Stimulated activated CD4-positive, alpha-beta T cell treated with anti-CD3 and anti-CD28 coated beads, Interleukin-4, amount 100 ng/mL, for 1 hour (primary cell): Measurements from ENCODE around the gene TGFB3.
"Not testable (repeated sequence)": the region's sequence is repeated elsewhere in the genome, so short reads cannot be mapped to it uniquely, and the experiment has no call there.

ENCODE experiments used
- DNase-seq: peaks from one replicate; pipeline ENCODE4 v3.0.0-alpha.2; 2020

The TGFB3 gene

DNA sequence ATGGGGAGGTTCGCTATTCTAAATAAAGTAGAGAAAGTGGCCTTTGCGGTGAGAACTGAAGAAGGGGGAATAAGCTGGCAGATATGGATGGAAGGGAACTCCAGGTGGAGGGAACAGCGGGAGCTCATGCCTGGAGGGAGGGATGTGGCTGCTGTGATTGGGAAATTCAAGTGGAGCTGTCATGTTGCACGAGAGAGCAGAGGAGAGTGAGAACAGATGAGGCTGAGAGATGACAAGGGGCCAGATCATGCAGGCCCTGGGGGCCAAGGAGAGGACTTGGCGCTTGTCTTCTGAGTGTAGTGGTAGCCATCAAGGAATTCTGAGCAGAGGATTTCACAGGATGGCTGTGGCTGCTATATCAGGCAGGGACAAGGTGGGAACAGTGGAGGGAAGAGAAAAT, 35.0 kb downstream of the TGFB3 start:
- no peak for DNase-seq

DNA sequence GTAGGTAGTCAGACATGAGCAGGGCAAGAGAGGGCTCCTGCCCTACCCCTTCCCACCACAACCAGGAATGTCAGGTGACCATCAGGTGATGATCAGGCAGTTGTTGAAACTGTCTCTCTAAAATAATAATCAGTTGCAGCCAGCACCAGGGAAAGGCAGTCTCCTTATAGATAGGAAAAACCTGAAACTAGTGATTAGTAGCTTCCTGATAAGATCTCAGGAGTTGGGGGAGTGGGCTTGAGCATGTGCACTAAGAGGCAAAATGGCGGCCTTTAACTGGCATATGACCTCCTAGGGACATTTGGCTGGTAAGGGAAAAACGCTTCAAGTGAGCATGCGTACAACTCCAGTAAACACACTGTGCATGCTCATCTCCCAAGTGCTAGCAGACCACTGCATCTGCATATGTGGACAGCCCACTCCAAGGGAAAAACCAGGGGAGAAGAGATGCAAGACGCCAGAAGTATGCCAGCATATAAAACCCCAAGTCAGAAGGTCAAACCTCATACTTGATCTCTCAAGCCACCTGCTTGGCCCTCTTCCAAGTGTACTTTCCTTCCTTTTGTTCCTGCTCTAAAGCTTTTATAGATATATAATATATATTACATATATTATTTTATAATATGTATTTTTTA, 37.1 kb downstream of the TGFB3 start:
- DNase-seq = no peak

DNA sequence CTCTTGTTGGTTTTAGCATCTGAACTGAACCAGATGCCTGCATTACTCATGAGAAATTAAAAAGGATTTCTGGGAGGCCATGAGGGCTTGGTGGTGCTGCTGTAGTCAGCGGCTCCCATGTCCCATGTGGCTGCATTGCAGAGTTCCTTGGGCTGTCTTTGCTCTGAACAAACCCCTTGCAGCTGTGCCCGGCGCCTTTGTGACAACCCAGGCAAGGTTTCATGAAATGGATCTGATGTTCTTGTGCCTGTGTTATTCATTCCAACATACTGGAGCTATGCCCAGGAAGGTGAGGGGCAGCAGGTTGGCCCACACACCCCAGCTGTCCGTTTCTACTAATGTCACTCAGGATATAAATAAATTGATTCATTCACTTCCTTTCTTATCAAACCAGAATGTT, 40.8 kb downstream of the TGFB3 start:
- no peak for DNase-seq

DNA sequence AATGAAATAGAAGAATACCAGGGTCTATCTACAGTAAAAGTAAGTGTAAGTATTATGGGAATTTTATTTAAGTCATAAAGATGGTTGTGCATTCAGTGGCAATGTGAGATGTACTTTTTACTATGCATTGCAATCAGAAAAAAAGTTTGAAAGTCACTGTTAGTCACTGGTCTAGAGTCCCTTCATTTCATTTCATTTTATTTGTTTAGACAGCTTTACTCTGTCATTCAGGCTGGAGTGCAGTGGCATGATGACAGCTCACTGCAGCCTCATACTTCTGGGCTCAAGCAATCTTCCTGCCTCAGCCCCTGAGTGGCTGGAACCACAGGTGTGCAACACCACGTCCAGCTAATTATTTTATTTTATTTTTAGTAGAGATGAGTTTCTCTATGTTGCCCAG, 42.6 kb downstream of the TGFB3 start:
- no peak for DNase-seq

DNA sequence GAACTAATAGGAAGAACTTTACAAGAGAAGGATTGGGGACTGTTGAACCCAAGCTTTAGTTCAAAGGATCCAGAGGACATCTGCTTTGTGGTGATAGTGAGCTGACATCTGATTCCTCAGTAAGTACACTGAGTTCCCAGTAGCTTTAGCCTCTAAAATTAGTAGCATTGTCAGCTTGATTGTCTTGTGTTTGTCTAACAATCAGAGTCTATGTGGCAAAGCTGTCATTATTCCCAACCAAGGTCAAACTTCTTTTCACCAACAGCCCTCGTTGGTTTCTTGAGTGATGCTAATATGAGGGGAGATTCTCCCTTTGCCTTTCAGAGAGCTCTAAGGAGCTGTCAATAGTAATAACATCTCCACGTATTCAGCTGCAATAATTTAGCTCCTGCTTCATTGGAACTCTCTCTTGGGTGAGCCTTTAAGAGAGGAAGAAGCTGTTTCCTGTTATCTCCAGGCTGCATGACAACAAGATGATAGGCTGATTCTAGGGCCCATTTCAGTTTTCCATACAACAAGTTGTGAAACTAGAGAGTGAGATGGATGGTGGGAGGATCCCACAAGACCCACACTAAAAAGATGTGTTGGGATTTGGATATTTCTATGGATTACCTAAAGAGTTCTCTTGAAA, 46.7 kb downstream of the TGFB3 start:
- no peak for DNase-seq

DNA sequence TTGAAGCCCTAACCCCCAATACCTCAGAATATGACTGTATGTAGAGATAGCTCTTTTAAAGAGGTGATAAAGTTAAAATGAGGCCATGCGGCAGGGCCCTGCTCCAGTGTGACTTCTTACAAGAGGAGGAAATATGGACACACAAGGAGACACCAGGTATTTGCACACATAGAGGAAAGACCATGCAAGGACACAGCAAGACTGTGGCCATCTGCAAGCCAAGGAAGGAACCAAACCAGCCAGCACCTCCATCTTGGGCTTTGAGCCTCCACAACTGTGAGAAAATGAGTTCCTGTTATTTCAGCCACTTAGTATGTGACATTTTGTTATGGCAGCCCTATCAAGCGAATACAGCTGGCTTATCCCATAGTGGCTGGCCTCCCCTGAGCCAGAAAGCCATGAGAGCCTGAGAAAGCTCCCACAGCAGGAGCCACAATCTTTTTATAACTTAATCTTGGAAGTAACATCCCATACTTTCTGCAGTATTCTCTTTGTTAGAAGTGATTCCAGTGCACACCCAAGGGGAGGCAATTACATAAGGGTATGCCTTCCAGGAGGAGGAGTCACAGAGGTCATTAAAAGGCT, 48.0 kb downstream of the TGFB3 start:
- no peak for DNase-seq

DNA sequence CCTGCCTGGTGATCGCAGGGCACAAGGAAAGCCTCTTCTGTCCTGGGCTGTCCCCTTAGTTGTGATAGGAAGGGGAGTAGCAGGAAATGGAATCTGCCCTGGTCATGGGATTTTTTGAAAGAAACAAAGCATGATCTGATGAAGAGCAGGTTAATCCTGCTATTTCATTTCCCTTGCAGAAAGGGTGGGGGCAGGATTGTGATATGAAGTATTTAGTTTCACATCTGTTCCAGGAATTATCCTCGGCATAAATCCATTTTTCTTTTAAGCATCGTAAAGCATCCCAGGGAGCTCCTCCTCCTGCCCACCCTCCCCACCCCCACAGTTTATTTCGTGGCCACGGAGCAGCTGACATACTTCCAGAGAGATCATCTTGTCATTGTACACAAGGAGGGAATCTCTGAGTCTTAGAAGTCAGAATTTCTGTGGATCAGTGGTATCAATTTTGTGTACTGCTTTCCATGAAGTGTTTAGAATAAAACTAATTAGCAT, 53.1 kb downstream of the TGFB3 start:
- no peak for DNase-seq

DNA sequence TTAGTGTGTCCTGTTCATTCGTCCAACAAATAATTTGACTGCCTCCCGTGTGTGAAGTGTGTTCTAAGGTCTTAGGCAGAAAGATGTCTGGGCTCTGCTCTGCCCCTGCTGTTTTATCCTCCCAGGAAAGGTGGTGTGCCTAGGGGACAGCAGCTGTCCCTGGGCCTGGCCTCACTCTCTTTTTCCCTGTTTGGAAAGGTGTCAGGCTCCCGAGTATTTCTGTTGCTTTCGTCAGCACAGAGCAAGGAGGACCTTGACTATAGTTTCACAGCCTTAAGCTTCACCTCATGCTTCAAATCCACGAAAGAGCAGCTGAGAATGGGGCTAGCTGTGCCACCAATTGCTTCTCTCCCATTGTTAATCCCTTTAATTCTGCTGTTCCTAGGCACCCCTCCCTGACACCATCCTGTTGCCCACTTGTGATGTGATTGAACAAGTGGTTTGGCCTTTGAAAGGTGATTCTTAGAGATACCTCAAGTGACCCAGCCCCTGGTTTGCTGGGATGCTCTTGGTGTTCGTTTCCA, 54.2 kb downstream of the TGFB3 start:
- DNase-seq = no peak

DNA sequence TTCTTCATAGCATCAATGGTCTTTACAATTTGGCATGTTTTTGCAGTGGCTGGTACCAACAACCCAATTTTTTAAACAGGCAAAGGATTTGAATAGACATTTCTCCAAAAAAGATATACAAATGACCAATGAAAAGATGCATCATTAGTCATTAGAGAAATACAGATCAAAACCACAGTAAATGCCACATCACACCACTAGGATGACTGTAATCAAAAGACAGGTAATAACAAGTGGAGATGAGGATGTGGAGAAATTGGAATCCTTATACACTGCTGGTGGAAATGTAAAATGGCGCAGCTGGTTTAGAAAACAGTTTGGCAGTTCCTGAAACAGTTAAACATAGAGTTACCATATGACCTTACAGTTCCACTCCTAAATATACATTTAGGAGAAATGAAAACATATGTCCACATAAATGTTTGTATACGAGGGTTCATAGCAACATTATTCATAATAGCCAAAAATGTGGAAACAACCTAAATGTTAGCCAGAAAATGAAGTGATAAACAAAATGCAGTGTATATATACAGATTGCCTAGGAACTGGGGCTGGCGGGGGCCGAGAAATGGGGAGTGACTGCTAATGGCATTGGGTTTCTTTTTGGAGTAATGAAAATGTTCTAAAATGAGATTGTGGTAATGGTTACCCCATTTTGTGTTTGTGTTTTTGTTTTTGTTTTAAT, 55.2 kb downstream of the TGFB3 start:
- no peak for DNase-seq

DNA sequence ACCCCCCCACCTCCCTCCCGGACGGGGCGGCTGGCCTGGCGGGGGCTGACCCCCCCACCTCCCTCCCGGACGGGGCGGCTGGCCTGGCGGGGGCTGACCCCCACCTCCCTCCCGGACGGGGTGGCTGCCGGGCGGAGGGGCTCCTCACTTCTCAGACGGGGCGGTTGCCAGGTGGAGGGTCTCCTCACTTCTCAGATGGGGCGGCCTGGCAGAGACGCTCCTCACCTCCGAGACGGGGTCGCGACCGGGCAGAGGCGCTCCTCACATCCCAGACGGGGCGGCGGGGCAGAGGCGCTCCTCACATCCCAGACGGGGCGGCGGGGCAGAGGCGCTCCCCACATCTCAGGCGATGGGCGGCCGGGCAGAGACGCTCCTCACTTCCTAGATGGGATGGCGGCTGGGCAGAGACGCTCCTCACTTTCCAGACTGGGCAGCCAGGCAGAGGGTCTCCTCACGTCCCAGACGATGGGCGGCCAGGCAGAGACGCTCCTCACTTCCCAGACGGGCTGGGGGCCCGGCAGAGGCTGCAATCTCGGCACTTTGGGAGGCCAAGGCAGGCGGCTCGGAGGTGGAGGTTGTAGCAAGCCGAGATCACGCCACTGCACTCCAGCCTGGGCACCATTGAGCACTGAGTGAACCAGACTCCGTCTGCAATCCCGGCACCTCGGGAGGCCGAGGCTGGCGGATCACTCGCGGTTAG, 56.5 kb downstream of the TGFB3 start:
- DNase-seq = not testable (repeated sequence)

DNA sequence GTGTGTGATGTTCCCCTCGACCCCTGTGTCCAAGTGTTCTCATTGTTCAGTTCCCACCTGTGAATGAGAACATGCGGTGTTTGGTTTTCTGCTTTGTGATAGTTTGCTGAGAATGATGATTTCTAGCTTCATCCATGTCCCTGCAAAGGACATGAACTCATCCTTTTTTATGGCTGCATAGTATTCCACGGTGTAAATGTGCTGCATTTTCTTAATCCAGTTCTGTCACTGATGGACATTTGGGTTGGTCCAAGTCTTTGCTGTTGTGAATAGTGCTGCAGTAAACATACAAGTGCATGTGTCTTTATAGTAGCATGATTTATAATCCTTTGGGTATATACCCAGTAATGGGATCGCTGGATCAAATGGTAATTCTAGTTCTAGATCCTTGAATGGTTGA, 61.4 kb downstream of the TGFB3 start:
- DNase-seq = not testable (repeated sequence)

DNA sequence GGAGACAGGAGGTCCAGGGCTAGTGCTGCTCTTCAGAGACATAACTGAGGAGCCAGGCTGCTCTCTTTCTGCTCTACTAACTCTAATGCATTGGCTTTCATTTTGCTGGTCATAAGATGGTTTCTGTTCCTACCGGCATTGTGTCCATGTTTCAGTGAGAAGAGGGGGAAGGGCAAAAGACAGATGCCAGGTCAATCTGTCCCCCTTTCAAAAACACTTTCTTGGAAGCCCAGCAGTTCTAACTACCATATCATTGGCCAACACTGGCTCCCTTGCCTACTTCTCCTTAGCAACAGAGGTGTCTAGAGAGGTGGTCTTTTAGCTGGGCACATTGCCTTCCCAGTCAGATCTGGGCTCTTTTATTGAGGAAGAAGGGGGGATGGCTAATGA, 63.9 kb downstream of the TGFB3 start:
- no peak for DNase-seq

DNA sequence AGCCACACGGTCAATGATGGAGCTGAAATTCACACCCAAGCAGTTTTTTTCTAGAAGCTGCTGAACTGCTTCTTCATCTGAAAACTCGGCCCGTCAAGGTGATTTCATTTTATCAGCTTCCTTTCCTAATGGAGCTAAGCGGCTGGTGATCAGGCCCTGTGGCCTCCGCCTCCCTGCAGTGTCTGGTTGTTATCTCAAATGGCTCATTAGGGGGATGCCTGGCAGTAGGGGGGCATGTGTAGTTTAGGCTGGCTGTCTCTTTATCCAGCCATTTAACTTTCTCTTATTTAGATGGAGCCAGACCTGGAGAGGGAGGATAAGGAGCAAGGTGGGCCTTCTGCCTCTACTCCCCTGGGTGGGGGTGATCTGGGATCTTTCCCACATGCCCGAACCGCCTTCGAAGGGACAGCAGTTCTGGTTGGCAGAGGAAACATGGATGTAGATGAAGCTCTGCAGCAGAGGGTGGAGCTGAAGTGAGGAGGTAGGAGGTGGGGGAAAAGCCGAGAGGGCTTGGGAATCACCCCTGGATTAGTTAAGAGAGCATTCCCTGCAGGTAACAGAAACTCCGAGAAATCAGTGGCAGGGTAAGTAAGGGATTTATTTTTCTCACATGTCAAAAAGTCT, 64.4 kb downstream of the TGFB3 start:
- DNase-seq = no peak

DNA sequence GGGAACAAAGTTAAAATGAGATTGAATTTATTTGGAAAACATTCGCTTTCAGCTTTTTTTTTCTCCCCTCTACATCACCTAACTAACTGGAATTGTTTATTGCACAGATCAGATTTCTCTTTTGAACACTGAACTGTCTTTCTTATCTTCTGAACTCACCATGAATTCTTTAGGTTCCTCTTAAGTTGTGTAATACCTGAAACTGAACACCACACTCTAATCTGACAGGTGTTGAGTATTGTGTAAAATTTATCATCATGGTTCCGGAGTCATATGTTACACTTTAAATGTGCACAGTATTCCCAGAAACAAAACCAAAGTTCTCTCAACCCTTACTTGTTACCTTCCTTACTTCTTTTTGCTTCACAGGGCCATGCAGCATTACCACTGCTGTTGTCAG, 66.8 kb downstream of the TGFB3 start:
- no peak for DNase-seq

DNA sequence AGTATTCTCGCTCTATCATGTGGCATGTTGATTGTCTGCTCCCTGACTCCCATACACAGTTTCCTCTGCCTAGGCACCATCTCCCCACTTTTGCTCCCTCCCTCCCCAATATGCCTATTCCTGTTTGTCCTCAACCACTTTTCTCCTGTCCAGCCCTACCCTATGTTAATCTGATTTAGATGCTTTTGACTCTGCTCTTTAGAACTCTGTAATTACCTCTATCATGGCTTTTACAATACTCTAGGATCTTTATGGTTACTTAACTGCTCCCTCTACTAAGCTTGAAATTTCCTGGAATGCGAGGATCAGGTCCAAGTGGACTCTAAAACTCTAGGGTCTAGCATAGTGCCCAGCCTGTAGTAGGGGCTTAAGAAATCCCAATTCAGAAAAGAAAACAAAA, 68.6 kb downstream of the TGFB3 start:
- no peak for DNase-seq

DNA sequence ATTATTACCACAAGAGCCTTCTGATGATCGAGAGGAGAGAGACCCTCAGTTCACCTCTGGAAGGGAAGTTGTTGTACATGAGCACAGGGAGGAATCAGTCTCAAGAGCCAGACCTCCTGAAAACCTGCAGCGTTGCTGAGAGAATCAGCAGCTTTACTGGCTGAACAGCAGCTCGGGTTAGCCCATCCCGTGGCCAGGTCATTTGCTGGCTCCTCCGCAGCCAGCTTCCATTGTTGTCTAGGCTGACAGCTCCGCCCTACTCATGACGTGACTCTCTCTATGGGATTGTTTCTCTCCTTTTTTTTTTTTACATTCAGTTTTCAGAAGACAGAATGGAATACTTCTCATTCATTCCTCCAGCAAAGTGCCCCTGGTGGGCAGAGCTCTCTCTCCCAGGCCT, 69.9 kb downstream of the TGFB3 start:
- no peak for DNase-seq

DNA sequence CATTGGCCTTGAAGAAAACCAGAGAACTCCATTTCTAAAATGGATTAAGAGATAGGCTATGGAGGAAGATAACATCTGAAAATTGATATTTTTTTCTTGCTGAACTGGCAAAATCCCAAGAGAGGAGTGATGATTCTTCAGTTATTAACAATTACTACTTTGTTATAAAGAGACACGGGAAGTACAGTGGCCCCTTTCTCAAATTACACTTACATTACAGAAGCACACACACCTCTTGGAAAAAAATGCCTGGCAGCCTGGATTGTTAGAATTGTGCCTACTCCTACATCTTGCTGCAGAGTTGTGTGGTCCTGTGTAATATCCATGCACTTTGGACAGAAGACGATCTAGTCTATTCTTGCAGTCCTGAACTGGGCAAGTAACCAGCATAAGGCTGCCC, 71.7 kb downstream of the TGFB3 start:
- no peak for DNase-seq

DNA sequence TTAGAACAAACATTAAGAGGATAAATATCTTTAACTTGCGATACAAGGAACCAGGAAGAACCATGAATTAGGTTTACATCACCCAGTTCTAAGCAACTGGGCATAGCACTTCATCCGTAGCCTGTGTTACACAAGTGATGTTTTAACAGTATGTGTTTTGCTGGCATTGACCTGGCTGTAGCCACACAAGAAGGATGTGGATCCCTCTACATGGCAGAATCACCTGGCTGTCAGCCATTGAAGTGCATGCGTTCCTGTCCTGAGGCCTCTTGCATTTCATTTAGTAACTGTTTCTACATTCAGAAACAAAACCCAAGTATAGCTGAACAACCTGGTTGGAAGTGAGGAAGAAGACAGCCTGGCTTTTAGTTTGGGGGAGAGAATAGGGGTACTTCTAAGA, 72.2 kb downstream of the TGFB3 start:
- no peak for DNase-seq
